MM.1S (cell line): Measurements from ENCODE around the gene USO1.
A peak's percentile ranks its signal among the peaks of the same experiment; 100 is the strongest.

Source experiments
- DNase-seq: peaks from one replicate; pipeline ENCODE4 v3.0.0-alpha.2; 2015
- H2AFZ ChIP-seq: fragments of 300-600 bp; sonication (generic); 2 replicates; pipeline ENCODE4 v1.6.0; 2016; ENCODE audit warnings: antibody characterized with exemption, low read length
- H3F3A ChIP-seq: fragments of 300-600 bp; sonication (generic); 2 replicates; pipeline ENCODE4 v1.6.1; 2016; ENCODE audit warnings: mild to moderate bottlenecking, antibody characterized with exemption, low read length, moderate library complexity, mixed read lengths; ENCODE audit not compliant: insufficient read depth
- H3K27ac ChIP-seq: fragments of 300-600 bp; sonication (generic); 2 replicates; pipeline ENCODE4 v1.5.1; 2016; ENCODE audit warnings: mild to moderate bottlenecking, low read length
- H3K27me3 ChIP-seq: fragments of 300-600 bp; sonication (generic); replicated peaks from 2 replicates; pipeline ENCODE4 v1.6.0; 2016; ENCODE audit warnings: low read length; ENCODE audit not compliant: insufficient read depth
- H3K36me3 ChIP-seq: fragments of 300-600 bp; sonication (generic); replicated peaks from 2 replicates; pipeline ENCODE4 v1.6.1; 2016; ENCODE audit warnings: mild to moderate bottlenecking, low read length, mixed read lengths; ENCODE audit not compliant: insufficient read depth
- H3K4me1 ChIP-seq: fragments of 300-600 bp; sonication (generic); 2 replicates; pipeline ENCODE4 v1.6.1; 2016; ENCODE audit warnings: low read length, mixed read lengths
- H3K4me2 ChIP-seq: fragments of 300-600 bp; sonication (generic); 2 replicates; pipeline ENCODE4 v1.6.0; 2016; ENCODE audit warnings: low read depth, low read length
- H3K4me3 ChIP-seq: fragments of 300-600 bp; sonication (generic); 2 replicates; pipeline ENCODE4 v1.5.1; 2016; ENCODE audit warnings: low read length, mixed read lengths
- H3K79me2 ChIP-seq: fragments of 300-600 bp; sonication (generic); 2 replicates; pipeline ENCODE4 v1.6.1; 2016; ENCODE audit warnings: mixed run types, low read length, mixed read lengths
- H3K9ac ChIP-seq: fragments of 300-600 bp; sonication (generic); 2 replicates; pipeline ENCODE4 v1.6.1; 2016; ENCODE audit warnings: low read length, mixed read lengths
- H3K9me2 ChIP-seq: fragments of 300-600 bp; sonication (generic); replicated peaks from 2 replicates; pipeline ENCODE4 v1.6.1; 2016; ENCODE audit warnings: mild to moderate bottlenecking, low read length, mixed read lengths; ENCODE audit not compliant: insufficient read depth
- H3K9me3 ChIP-seq: fragments of 300-600 bp; sonication (generic); replicated peaks from 2 replicates; pipeline ENCODE4 v1.6.1; 2016; ENCODE audit warnings: mild to moderate bottlenecking, low read length, mixed read lengths; ENCODE audit not compliant: insufficient read depth
- H4K20me1 ChIP-seq: fragments of 300-600 bp; sonication (generic); 2 replicates; pipeline ENCODE4 v1.6.1; 2016; ENCODE audit warnings: mild to moderate bottlenecking, low read length, moderate library complexity, mixed read lengths; ENCODE audit not compliant: insufficient read depth
- EZH2 ChIP-seq: fragments of 300-600 bp; sonication (generic); optimal IDR thresholded peaks from 2 replicates; pipeline ENCODE3; 2017; ENCODE audit warnings: low read depth, mild to moderate bottlenecking, antibody characterized with exemption, low read length, mixed read lengths
- EZH2phosphoT487 ChIP-seq: fragments of 300-600 bp; sonication (generic); IDR thresholded peaks from 2 replicates; pipeline ENCODE4 v1.6.1; 2018; ENCODE audit warnings: antibody characterized with exemption, low read length
- TF ChIP-seq, protein P1 (sequence below): fragments of 300-600 bp; sonication (generic); IDR thresholded peaks from 2 replicates; pipeline ENCODE4 v1.5.1; 2016; ENCODE audit warnings: antibody characterized with exemption, low read length, mixed read lengths

The USO1 gene

DNA sequence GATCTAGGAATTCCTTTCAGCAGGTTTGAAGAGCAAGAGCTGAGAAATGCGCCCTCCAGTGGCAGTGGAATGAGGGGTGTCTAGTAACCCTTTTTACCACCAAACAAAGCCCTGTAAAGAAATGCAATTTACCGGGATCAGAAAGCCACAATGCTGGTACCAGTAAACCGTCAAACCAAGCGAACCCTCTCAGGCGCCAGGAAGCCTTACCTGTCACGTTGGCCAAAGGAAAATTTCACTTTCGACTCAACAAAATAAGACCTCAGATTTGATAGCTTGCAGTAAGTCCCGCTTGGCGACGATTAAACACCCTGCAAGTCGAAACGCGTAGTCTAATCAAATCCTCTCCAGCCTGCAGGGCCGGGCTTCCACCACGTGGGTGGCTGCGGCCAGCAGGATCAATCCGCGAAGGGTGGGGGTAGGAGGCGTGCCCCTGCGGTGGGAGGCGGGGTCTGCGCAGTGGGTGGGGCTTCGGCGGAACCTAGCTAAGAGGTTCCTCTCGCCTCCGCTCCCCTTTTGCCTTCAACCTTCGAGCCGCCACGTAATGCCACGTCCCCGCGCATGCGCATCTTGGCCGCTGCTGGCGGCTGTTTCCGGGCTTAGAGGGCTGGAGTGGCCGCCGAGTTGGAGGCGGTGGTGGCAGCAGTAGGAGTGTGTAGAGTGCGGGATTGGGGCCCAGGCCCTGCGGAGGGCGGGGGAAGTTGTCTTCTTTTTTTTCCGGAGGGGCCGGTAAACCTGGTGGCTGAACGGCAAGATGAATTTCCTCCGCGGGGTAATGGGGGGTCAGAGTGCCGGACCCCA is at the start of gene USO1:
TSS of gene USO1 (plus strand) at position 512 of the 801 bp plus-strand sequence. CDS start at position 755, 243 bp downstream.
- Histone ChIP-seq H3K27me3 (no peaks in the 10 kb centered on the region), H3K9ac (peak within 1 kb of the TSS; percentile 88), H3K79me2 (peaks cover 69% of the 10 kb centered on the region), H3K4me2 (peak within 1 kb of the TSS; percentile 81), H3K9me3 (no peaks in the 10 kb centered on the region), H3K9me2 (no peaks in the 10 kb centered on the region), H3K27ac (peak within 1 kb of the TSS; percentile 90), H3K4me1 (peaks cover 21% of the 10 kb centered on the region), H3K4me3 (peak within 1 kb of the TSS; percentile 82), H3K36me3 (no peaks in the 10 kb centered on the region), H4K20me1 (no peaks in the 10 kb centered on the region), H2AFZ (peak within 1 kb of the TSS; percentile 69), H3F3A (peaks cover 14% of the 10 kb centered on the region)
- peak; percentile 99 for DNase-seq
- TF ChIP-seq EZH2: no peak
- TF ChIP-seq, protein P1, sequence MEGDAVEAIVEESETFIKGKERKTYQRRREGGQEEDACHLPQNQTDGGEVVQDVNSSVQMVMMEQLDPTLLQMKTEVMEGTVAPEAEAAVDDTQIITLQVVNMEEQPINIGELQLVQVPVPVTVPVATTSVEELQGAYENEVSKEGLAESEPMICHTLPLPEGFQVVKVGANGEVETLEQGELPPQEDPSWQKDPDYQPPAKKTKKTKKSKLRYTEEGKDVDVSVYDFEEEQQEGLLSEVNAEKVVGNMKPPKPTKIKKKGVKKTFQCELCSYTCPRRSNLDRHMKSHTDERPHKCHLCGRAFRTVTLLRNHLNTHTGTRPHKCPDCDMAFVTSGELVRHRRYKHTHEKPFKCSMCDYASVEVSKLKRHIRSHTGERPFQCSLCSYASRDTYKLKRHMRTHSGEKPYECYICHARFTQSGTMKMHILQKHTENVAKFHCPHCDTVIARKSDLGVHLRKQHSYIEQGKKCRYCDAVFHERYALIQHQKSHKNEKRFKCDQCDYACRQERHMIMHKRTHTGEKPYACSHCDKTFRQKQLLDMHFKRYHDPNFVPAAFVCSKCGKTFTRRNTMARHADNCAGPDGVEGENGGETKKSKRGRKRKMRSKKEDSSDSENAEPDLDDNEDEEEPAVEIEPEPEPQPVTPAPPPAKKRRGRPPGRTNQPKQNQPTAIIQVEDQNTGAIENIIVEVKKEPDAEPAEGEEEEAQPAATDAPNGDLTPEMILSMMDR: peak; percentile 88

DNA sequence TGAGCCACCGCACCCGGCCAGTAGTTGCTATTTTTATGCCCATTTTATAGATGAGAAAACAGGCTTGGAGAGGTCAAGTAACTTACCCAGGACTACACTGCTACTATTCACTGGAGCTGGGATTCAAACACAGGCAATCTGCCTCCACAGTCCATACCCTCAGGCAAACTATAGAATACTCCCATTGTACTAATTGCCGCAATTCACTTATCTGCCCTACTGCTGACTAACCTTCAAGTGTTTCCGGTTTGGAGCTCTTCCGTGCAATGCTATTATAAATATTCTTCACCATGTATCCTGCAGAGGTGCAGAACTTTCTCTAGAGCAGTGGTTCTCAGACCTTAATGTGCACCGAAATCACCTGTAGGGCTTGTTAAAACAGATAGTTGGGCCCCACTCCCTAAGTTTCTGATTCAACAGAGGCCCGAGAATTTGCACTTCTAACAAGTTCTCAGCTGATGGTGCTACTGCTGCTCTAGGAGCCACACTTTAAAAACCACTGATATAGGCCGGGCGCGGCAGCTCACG is 49.3 kb upstream of the USO1 start:
- TF ChIP-seq EZH2: no peak
- TF ChIP-seq, protein P1: no peak
- TF ChIP-seq EZH2phosphoT487: no peak
- Histone ChIP-seq H2AFZ (no peak overlapping the region), H3K79me2 (peaks cover 31% of the 10 kb centered on the region), H4K20me1 (peaks cover 19% of the 10 kb centered on the region), H3K27ac (no peak overlapping the region), H3K4me3 (no peak overlapping the region), H3K4me2 (no peak overlapping the region), H3K4me1 (peaks cover 22% of the 10 kb centered on the region), H3K27me3 (no peaks in the 10 kb centered on the region), H3K9ac (no peak overlapping the region), H3F3A (peaks cover 15% of the 10 kb centered on the region), H3K36me3 (no peaks in the 10 kb centered on the region), H3K9me2 (no peaks in the 10 kb centered on the region), H3K9me3 (no peaks in the 10 kb centered on the region)
- no peak for DNase-seq

GRCh38 chr4:75678473-75678872 is 45.9 kb upstream of the USO1 start:
- H2AFZ ChIP-seq: no peak overlapping the region
- no peak overlapping the region for H3K9ac ChIP-seq
- no peak for DNase-seq
- H3K4me1 ChIP-seq: peaks cover 5% of the 10 kb centered on the region; the same call in 1 of the 2 replicates
- no peaks in the 10 kb centered on the region for H4K20me1 ChIP-seq
- no peak overlapping the region for H3K4me2 ChIP-seq
- no peaks in the 10 kb centered on the region for H3K9me3 ChIP-seq
- no peaks in the 10 kb centered on the region for H3K27me3 ChIP-seq
- TF ChIP-seq EZH2phosphoT487: no peak
- TF ChIP-seq, protein P1: no peak
- no peak for TF ChIP-seq EZH2
- H3K9me2 ChIP-seq: no peaks in the 10 kb centered on the region
- H3K79me2 ChIP-seq: no peaks in the 10 kb centered on the region
- no peak overlapping the region for H3K27ac ChIP-seq
- H3K4me3 ChIP-seq: no peak overlapping the region
- H3F3A ChIP-seq: peaks cover 7% of the 10 kb centered on the region
- H3K36me3 ChIP-seq: no peaks in the 10 kb centered on the region
